NOMO-1 (cell line): ENCODE results near the gene CIB2.
A peak's percentile ranks its signal among the peaks of the same experiment; 100 is the strongest.

Experiments used
- DNase-seq, 2 experiments: peaks; one replicate each; lab custom pipeline; 2025; ENCODE audit not compliant: unreplicated experiment in 2 of 2; lab: John Stamatoyannopoulos, UW

Gene CIB2

DNA sequence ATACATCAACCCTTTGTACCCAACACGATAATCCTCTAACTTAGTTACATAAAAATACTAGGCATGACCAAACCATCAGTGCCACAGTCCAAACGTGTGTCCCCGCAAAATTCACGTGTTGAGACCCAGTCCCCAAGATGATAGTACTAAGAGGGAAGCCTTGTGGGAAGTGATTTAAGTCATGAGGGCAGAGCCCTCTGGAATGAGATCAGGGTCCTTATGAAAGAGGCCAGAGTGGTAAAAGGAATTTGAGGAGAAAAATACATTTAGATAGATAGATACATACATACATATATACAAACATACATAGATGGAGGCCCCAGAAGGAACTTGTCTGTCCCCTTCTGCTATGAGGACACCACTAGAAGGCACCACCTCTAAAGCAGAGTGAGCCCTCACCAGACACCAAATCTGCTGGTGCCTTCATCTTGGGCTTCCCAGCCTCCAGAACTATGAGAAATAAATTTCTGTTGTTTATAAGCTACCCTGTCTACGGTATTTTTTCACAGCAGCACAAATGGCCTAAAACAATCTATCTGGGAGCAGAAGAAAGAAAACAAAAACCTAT is 61.7 kb downstream of the CIB2 start:
- DNase-seq, result no peak

DNA sequence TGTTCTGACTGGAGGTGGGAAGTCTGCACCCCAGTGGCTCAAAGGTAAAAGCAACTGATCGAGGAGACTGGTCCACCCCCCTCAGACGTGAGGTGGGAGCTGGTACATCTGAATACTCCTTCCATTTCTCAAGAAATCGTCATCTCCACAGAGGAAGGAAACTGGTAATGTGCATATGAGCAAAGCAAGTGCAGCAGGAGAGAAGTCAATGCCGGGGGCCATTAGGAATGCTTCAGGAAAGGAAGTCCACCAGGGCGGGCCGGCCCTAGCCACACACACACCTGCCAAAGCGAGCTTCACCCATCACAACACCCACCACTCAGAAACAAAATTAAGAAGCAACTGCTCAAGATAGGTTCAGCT is 62.2 kb downstream of the CIB2 start:
- no peak for DNase-seq

DNA sequence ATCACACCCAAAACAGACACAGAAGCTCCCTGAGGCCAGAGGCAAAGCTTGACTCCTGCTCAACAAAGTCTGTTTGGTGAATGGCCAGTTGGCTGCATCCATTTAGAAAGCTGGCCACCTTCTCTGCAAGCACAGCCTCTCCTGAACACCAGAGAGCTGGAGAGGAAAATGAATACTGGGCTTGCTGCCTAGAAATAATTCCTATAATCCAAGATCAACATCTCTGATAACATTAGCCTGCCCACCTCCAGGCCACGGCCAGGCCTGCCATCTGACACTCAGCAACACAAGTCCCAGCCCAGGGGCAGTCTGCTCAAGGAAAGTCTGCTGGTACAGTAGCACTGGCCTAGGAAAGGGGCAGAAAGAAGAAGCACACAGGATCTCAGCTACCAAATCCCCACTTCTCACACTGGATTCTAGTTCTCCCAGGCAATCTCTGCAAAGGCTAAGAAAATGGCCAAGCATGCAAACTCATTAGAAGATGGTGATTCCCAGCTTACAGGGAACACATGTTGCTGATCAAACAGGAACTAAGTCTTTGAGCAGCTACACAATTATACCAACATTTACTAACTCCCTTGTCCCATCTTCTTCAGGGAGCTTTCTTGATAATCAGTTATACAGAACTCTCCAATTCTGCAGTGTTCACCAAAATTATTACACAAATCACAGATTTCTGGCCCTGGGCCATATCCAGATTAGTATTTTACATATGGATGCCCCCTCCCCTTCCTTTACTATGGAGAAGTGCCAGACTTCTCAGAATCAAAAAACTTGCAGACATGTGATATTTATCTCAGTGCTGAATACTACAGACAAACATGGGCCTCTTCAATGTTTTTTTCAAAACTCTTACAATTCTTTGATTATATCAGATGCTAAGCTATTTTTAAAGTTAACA is 63.7 kb downstream of the CIB2 start:
- DNase-seq, result no peak

DNA sequence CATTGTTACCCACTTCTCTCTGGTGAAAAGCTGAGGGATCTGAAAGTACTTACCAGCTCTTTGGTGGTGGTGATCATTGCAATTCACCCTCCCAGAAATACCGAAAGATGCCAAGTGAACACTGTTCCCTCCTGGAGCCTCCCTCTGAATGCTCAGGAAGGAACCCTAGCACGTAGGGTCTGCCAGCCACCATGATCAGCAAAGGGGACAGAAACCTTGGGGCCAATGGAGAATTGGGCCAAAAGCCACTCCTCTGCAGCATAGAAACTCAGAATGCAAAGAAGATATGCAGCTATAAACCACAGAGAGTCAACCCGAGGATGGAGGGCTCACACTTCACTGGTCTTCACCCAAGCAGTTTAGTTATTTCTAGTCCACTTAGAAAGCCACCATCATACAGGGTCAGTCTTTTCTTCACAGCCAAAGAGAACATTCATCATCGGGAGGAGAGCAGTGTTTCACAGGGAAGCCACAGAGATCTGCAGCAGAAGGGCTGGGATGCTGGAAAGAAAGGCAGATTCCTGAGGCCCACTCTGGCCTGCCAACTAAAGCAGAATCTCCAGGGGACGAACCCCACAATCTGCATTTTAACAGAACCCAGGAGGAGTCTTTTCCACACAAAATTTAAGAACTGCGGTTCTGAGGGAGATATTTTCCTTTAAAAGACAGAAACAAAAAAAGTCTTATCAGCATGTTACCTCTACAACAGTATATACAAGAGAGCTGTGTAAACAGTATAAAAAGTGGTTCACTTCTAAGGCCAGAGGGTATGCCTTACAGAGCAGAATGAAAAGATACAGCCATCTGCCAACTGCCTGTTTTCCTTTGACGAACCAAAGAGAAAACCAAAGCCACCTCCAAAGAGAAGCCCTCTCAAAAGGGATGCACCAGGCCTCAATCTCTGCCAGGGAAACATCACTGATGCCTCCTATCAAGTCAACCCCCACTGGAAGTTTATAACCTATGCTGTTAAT is 65.0 kb downstream of the CIB2 start:
- DNase-seq, result no peak

DNA sequence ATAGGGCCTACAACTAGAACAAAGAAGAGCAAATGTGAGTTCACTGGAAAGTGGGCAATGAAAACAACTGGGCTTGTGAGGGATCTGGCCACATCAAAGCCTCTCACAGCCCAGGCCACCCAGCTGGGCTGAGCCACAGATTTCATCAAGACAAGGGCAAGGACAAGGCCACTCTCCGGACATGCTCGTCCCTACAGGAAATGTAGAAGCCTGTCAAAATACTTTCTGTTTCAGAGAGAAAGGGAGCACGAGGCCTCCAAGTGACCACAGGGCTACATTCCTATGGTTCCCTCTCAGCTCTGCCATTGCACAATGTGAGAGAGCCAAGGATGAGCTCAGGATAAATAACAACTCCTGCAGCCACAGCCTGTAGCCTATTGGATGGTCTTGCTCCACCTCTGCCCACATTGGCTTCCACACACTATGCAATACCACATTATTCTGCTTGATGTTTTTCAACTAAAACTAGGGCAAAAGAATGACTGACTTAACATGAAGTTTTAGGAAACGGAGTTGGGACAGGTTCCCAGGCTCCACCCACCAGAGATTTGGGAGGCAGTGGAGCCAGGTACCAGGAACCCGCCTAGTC is 65.9 kb downstream of the CIB2 start:
- DNase-seq, result peak in 1 of 2 experiments; percentile 33

DNA sequence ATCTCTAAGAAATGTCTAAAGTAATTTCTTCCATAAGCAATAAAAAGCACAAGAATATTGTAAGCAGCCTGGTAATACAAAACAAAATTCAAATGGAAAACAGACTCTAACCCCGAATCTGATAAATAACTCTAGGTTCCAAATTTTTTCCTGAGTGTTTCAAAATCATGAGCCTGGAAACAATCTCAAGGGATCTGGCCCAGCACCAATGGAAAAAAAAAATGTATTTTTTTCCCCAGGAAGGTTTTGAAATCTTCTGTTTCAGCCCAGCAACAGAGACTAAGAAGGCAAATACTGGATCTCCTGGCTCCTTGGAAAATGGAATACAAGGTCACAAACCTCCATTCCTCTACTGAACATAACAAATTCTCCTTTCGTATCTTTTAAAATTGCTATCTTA is 66.7 kb downstream of the CIB2 start:
- DNase-seq, result no peak

DNA sequence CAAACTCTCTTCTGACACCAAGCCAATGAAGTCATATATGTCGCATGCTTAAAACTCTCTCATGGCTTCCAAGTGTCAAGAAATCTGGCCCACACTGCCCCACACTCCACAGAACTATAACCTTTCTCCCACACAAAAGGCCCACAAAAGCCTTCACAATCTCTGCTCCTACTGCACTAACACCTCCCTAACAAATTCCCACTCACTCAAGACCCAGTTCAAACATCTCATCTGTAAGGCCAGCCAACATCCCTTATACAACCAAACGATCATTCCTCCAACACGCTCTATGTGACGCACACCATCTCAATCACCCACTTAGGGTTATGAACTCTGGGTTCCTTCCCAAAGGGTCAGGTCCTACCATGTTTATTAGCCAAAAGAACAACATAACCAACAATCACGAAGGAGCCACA is 67.3 kb downstream of the CIB2 start:
- DNase-seq, result no peak

DNA sequence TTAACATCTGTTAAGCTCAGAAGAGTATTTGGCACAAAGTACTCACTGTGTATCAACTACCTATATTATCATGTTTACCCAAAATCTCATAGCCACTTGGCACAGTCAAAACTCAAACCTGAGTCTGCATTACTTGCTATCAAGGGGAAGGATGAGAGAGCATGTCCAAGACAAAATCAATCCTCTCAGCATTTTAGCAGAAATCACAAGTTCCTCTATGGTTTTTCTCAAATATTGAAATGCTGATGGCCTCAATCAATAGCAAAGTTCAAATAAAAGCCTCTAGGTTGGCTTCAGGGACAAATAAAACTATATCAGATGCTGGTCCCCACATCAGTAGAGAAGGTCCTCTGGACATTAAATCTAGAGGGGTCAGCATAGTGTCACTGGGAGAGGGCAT is 68.0 kb downstream of the CIB2 start:
- no peak for DNase-seq

DNA sequence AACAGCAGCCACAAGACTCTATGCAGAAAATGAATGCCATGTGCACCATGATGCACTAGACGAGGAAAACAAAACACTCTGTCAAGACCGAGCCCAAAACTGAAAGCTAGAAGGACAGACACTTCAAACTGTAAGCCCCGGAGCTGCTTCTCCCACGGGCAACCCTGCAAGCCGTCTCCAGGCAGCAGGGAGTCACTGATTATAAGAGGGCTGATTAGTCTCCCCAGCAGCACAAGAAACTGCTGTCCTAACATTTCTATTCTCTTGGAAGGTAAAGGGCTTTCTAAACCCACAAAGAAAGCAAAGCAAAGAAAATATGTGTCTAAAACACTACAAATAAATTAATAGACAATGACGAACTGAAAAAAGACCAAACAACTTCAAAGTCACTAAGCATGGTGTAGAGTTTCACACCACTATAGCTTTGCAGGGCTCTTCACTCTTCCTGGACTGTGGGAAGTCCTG is 69.2 kb downstream of the CIB2 start:
- DNase-seq, result no peak

DNA sequence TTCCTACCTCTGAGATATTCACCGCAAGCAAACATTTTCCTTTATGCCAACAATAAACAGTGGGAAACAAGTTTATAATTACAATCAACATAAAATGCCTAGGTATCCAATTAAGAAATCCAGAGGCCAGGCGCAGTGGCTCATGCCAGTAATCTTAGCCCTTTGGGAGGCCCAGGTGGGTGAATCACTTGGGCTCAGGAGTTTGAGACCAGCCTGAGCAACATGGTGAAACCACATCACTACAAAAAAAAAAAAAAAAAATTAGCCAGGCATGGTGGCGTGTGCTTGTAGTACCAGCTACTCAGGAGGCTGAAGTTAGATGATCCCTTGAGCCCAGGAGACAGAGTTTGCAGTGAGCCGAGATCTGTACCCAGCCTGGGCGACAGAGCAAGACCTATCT is 71.0 kb downstream of the CIB2 start:
- DNase-seq, result no peak

DNA sequence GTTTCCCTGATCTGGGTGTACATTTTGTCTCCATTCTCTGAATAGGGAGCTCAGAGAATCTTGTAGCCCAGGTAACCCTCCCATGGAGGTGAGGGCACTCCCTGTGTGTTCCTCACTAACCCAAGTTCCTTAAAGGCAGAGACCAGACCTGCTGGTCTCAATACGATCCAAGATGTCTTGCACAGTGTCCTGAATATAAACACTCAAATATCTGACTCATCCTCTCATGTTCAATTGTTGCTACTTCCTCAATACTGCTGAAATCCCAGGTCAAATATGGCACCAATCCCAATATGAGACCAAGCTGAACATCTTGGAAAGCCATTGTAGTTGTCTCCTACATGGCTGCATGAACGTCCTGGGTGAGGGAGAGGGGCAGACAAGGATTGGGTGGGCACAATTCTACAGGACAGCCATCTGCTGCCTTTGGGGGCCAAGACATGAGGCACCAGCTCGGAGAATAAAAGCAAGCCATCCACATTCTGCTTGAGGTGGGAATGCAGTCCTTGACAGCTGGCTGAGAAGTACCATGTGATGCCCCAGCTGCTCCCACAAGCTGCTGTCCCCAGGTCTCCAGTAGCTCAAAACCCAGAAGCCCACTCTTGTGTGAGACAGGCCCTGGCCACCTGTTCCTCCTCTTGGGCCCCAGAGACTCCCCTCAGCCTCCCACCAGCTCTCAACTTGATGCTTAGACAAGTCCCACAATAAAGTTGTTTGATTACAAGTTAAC is 72.0 kb downstream of the CIB2 start:
- DNase-seq, result peak in 1 of 2 experiments; percentile 18

DNA sequence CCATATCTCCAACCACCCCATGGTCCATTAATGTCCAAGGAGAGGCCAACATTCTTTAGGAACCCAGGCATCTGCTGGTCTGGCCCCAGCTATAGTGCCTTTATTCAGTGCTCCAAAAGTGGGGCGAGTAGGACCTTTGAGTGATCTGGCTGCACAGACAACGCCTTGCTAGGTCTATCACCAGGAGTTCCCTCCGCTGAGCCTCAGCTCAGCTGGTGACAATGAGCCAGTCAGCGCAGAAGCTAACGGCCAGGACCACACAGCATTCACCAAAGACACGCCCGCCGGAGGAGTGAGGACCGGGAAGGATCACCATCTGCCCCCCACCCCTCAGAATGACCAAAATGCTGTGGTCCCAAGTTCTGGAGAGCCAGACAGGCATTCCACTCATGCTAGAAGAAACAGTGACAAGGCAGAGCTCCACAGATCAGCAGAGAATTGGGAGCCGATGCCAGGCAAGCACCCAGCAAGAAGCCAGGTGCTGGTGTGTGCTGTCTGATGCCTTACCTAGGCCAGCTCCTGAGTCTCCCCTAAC is 72.8 kb downstream of the CIB2 start:
- DNase-seq, result no peak

DNA sequence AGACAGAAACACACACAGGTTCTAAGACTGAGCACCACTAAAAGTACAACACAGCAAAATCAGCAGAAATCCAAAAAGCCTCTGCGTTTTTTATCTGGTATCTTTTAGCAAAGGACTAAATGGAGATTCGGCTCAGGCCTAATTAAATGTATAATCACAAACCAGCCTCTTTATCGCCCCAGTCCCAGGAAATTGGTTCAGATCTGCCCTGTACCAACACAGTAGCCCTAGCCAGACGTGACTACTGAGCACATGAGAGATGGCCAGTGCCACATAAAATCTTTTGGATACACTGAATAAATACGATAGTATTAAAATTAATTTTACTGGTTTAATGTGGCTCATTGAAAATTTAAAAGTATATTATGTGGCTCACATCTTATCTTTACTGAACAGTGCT is 73.4 kb downstream of the CIB2 start:
- no peak for DNase-seq

DNA sequence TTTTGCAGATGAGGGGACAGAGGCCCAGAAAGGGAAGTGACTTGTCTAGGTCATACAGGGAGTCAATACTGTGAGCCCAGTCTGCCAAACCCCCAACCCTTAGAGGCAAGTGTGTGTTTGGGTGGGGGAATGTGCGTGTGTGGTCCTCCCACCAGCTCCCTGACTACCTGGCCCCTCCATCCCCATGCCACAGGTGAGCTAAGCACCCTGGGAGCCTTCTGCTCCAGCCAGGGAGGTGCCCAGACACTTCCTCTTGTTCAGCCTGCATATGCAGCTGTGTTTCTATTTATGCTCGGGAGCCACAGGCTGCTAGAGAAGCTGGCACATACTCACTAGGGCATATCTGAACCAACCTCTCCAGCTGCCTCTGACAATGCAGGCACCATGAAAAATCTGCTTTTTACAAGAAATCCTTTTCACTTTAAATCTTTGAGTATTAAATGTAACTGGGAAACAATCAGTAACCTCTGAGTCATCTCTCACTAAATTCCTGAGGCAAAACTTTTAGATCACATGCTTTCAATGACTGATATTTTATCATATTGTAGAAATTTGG is 74.5 kb downstream of the CIB2 start:
- peak in 1 of 2 experiments; percentile 45 for DNase-seq

DNA sequence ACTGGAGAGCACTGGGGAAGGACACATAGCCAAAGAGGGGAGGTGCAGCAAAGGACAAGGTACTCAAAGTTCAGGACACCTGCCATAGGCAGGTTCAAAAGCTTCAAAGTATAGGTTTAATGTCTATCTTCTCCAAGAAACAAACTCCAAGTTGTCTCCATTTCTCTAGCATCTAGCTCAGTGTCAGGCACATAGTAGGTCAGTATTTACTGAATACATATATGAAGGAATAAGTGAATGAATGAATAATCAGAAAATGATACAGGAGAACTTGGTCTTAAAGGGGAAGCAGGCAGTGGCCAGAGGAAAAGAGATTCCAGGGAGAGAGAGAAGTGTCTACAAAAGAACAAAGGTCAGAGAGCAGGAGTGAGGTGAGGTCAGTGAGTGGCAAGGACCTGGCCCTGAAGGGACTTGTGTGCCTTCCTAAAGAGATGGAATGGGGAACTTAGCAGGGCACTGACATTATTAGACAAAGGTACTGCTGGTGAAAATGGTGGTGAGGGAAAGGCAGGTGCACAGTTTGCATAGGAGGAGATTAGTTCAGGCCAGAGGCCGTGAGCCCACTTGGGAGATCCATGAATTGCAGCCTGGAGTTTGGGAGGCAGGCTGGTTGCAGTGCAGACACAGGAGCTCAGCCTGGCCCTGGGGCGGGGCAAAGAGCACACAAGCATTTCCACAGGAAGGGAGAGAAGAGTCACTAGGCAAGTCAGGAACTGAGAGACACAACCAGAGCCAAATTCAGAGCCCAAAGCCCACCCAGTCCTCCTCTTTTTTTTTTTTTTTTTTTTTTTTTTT is 75.1 kb downstream of the CIB2 start:
- DNase-seq, result no peak

DNA sequence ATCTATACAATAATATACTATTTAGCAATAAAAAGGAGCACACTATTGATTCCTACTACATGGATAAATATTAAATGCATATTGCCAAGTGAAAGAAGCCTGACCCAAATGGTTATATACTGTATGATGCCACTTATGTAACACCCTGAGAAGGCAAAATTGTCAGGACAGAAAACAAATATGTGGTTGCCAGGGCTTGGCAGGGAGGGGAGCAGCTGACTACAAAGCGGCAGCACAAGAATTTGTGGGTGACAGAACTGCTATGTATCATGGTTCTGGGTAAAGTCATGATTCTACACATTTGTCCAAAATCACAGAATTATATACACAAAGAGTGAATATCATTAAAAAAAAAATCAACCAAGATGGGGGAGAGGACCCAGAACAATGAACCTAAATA is 76.3 kb downstream of the CIB2 start:
- no peak for DNase-seq
